ENCODE measurements around the gene NR2F2.
"Not testable (repeated sequence)": the region's sequence is repeated elsewhere in the genome, so short reads cannot be mapped to it uniquely, and the experiment has no call there.

The NR2F2 gene

DNA sequence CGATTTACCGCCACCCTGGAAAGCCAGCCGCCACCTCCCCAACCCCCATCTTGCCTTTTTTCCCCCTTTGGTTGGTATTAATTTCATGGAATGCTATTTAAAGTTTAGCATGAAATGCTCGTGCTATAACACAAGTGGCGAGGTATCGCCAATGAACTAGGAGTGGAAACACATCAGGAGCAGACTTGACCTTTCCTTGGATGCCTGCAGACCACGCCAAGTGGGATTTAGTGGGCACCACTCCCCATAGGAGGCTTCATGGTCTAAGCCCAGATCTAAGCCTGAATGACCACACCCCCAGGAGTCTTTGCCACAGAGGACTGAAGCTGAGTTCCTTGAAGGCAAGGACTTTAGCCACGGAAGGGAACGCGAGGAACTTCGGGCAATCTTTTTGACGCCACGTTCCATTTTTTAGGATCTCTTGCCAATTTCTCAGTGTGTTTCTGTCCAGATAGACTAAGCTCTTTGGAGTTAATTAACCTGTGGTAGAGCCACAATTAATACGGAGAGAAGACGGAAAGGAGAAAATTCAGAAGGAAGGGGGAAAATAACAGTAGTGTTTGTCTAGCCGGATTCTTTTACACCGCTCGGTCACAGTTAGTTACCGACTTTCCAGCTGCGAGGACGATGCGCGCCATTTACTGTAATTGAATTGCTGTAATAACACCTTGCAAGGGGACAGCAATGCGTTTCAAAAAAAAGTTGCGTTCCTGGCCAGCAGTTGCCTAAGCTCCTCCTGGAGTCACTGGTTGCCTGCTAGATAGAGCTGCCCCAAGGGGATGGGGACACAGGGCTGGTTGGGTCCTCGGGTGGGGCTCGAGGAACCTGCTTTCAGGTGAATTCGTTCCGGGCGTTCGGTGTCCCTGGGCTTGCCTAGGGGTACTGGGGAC lies 37.1 kb downstream of the NR2F2 start:
- H3K9me3 ChIP-seq (ENCODE audit: control insufficient read depth, low read length) = no peaks in the 10 kb centered on the region
- no peak overlapping the region for H3K27ac ChIP-seq (ENCODE audit: low read depth, low read length, severe bottlenecking)
- WGBS, 2 experiments (ENCODE audit: insufficient coverage in 2 of 2) = 3 to 5% methylated on average over 26 to 28 of the region's 31 CpGs
- H3K36me3 ChIP-seq (ENCODE audit: control insufficient read depth, insufficient read depth, low read length) = no peaks in the 10 kb centered on the region
- no peak overlapping the region for H3K4me3 ChIP-seq (ENCODE audit: extremely low read depth, insufficient read depth, low read length, poor library complexity, severe bottlenecking)
- H3K4me1 ChIP-seq (ENCODE audit: control insufficient read depth, insufficient read depth, low read length, poor library complexity, severe bottlenecking) = peaks cover 6% of the 10 kb centered on the region

DNA sequence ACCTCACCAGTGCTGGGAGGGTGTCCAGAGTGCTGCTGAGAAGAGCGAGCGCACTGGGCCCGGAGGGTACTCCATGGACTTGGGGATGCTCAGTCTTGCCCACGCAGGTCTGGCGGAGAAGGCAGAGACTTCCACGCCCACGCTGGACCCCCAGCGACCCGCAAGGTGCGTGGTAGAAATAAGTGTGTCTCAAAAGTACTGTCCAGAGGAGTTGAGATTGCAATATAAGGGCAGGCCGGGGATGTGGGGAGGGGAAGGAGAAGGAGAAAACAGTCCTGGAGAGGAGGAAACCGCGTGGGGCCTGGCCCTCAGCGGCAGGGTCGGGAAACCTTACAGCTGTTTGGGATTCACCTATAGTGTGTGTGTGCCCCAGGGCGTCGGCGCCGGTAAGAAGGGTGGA lies 38.9 kb downstream of the NR2F2 start:
- Histone ChIP-seq H3K36me3 (ENCODE audit: control insufficient read depth, insufficient read depth, low read length) (no peaks in the 10 kb centered on the region), H3K9me3 (ENCODE audit: control insufficient read depth, low read length) (no peaks in the 10 kb centered on the region), H3K4me1 (ENCODE audit: control insufficient read depth, insufficient read depth, low read length, poor library complexity, severe bottlenecking) (no peaks in the 10 kb centered on the region), H3K27ac (ENCODE audit: low read depth, low read length, severe bottlenecking) (no peak overlapping the region), H3K4me3 (ENCODE audit: extremely low read depth, insufficient read depth, low read length, poor library complexity, severe bottlenecking) (no peak overlapping the region)
- 28 to 49% methylated on average over 12 to 14 of the region's 19 CpGs for WGBS, 2 experiments (ENCODE audit: insufficient coverage in 2 of 2)

DNA sequence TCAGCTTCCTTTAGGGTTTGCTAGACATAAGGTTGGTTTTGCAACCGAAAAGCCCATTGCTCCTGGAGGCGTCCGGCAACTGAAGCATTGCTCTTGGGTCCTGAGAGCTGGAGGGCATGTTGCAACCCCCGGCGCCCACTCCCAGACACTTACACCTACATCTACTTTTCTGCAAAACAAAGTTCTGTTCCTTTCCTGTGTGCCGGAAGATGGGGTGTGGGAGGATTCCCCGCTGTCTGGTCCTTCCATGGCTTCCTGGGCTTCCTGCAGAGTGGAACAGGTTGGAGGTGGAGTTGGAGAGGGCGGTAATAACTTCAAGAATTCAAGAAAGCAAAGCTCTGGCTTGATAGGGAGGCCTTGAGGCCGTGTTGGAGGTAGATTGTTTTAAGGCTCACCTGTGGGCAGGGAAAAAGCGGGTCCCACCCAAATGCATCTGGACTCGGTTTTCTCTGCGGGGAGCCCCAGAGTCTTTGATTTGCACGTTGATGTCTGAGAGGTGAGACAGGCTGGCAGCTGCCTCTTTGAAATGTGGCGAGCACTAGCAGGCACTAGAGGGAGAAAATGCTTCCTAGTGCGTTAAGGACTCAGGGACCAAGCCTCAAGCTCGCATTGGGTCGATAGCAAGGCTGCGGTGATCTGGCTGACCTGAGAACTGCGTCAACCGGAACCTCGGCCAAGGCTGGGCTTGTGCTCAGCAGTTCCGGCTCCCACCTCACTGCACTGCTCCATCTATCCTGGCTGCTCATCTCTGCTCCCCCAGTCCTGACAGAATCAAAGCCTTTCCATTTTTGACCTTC lies 39.5 kb downstream of the NR2F2 start:
- no peaks in the 10 kb centered on the region for H3K36me3 ChIP-seq (ENCODE audit: control insufficient read depth, insufficient read depth, low read length)
- H3K27ac ChIP-seq (ENCODE audit: low read depth, low read length, severe bottlenecking) = no peak overlapping the region
- H3K4me1 ChIP-seq (ENCODE audit: control insufficient read depth, insufficient read depth, low read length, poor library complexity, severe bottlenecking) = no peaks in the 10 kb centered on the region
- WGBS, 2 experiments (ENCODE audit: insufficient coverage in 2 of 2) = 13% methylated on average over 18 to 19 of the region's 22 CpGs
- H3K4me3 ChIP-seq (ENCODE audit: extremely low read depth, insufficient read depth, low read length, poor library complexity, severe bottlenecking) = no peak overlapping the region
- no peaks in the 10 kb centered on the region for H3K9me3 ChIP-seq (ENCODE audit: control insufficient read depth, low read length)

DNA sequence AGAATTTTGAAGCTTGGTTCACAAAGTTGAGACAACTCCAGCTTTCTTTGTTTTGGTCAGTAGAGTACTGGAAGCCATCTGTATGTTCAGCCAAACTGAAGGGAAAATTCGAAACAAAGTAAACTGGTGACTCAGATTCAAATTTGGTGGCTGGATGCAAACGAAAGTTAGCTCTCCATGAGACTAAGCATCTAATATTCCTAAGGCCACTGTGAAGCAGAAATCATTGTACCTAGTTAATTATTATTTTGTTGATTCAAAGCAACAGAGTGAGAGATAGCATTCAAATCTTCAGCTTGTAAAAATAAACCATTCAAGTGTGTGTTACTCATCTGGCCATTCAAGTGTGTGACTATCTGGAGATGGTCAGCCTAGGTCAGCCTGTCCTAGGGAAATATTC lies 42.1 kb downstream of the NR2F2 start:
- Histone ChIP-seq H3K4me3 (ENCODE audit: extremely low read depth, insufficient read depth, low read length, poor library complexity, severe bottlenecking) (no peak overlapping the region), H3K36me3 (ENCODE audit: control insufficient read depth, insufficient read depth, low read length) (no peaks in the 10 kb centered on the region), H3K27ac (ENCODE audit: low read depth, low read length, severe bottlenecking) (no peak overlapping the region), H3K9me3 (ENCODE audit: control insufficient read depth, low read length) (no peaks in the 10 kb centered on the region), H3K4me1 (ENCODE audit: control insufficient read depth, insufficient read depth, low read length, poor library complexity, severe bottlenecking) (no peaks in the 10 kb centered on the region)
- 89 to 90% methylated on average over 1 to 2 of the region's 2 CpGs for WGBS, 2 experiments (ENCODE audit: insufficient coverage in 2 of 2)

DNA sequence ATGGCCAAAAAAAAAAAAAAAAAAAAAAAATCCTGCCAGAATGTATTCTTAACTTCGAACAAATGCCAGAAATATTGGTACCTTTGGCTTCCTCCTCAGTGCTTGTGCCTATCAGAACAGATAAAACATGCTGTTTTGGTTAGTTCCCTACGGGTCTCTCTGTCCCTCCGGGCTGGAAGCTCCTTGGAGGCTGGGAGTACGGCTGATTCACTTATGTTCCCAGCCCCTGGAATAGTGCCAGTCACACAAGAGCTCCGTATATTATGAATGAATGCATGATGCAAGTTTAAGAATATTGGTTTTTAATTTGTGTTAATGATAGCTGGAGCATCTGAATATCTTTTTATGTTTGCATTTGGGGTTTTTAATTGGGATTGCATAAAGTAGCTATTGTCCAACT lies 44.0 kb downstream of the NR2F2 start:
- H3K4me3 ChIP-seq (ENCODE audit: extremely low read depth, insufficient read depth, low read length, poor library complexity, severe bottlenecking) = no peak overlapping the region
- no peaks in the 10 kb centered on the region for H3K4me1 ChIP-seq (ENCODE audit: control insufficient read depth, insufficient read depth, low read length, poor library complexity, severe bottlenecking)
- no peaks in the 10 kb centered on the region for H3K36me3 ChIP-seq (ENCODE audit: control insufficient read depth, insufficient read depth, low read length)
- no peaks in the 10 kb centered on the region for H3K9me3 ChIP-seq (ENCODE audit: control insufficient read depth, low read length)
- no peak overlapping the region for H3K27ac ChIP-seq (ENCODE audit: low read depth, low read length, severe bottlenecking)
- 82 to 98% methylated on average over 5 of the region's 5 CpGs for WGBS, 2 experiments (ENCODE audit: insufficient coverage in 2 of 2)

DNA sequence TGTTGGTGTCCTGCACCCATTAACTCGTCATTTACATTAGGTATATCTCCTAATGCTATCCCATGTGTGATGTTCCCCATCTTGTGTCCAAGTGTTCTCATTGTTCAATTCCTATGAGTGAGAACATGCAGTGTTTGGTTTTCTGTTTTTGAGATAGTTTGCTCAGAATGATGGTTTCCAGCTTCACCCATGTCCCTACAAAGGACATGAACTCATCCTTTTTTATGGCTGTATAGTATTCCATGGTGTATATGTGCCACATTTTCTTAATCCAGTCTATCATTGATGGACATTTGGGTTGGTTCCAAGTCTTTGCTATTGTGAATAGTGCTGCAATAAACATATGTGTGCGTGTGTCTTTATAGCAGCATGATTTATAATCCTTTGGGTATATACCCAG lies 49.1 kb downstream of the NR2F2 start:
- not testable (repeated sequence) for H3K9me3 ChIP-seq (ENCODE audit: control insufficient read depth, low read length); H3K4me3 ChIP-seq (ENCODE audit: extremely low read depth, insufficient read depth, low read length, poor library complexity, severe bottlenecking); H3K4me1 ChIP-seq (ENCODE audit: control insufficient read depth, insufficient read depth, low read length, poor library complexity, severe bottlenecking); H3K27ac ChIP-seq (ENCODE audit: low read depth, low read length, severe bottlenecking); H3K36me3 ChIP-seq (ENCODE audit: control insufficient read depth, insufficient read depth, low read length)
- WGBS, 2 experiments (ENCODE audit: insufficient coverage in 2 of 2) = no CpG with 5 or more reads among the region's 2 CpGs

DNA sequence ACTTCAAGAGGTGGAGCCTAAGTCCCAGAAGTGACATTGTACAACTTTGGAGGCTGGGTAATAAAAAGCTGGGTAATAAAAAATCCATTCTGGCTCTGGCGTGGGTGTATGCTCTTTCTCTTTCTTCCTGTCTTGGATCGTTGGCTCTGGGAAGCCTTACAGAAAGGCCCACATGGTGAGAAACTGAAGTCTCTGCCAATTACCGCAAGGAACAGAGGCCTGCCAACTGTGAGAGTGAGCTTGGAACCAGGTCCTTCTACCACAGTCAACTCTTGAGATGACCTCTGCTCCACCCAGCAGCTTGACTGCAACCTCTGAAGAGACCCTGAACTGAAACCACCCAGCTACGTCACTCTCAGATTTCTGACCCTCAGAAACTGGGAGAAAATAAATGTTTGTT lies 51.0 kb downstream of the NR2F2 start:
- Histone ChIP-seq H3K27ac (ENCODE audit: low read depth, low read length, severe bottlenecking) (no peak overlapping the region), H3K4me3 (ENCODE audit: extremely low read depth, insufficient read depth, low read length, poor library complexity, severe bottlenecking) (no peak overlapping the region)
- WGBS, 2 experiments (ENCODE audit: insufficient coverage in 2 of 2) = 86 to 93% methylated on average over 2 of the region's 4 CpGs

DNA sequence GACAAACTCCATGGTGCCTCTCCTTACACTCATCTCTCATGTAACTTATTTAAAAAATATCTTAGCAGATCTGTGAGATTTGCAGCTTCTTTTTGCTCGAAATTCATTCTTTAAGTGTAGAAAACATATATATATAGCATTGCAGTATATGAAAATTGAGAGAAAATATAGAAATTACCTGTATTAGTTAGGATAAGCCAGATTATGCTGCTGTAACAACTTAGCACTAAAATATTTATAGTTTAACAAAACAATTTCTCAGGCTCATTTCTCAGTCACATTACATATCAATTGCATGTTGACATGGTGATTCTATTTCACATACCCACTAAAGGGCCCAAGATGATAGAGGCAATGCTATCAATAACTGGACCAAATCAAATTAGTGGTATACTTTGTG lies 54.7 kb downstream of the NR2F2 start:
- H3K27ac ChIP-seq (ENCODE audit: low read depth, low read length, severe bottlenecking) = no peak overlapping the region
- H3K4me3 ChIP-seq (ENCODE audit: extremely low read depth, insufficient read depth, low read length, poor library complexity, severe bottlenecking) = no peak overlapping the region
- H3K36me3 ChIP-seq (ENCODE audit: control insufficient read depth, insufficient read depth, low read length) = no peaks in the 10 kb centered on the region
- H3K9me3 ChIP-seq (ENCODE audit: control insufficient read depth, low read length) = peaks cover 4% of the 10 kb centered on the region
- H3K4me1 ChIP-seq (ENCODE audit: control insufficient read depth, insufficient read depth, low read length, poor library complexity, severe bottlenecking) = no peaks in the 10 kb centered on the region
- no CpG with 5 or more reads among the region's 1 CpG for WGBS, 2 experiments (ENCODE audit: insufficient coverage in 2 of 2)

More for the DNA sequence above, 51.0 kb downstream of the NR2F2 start:
- H3K4me1 ChIP-seq (ENCODE audit: control insufficient read depth, insufficient read depth, low read length, poor library complexity, severe bottlenecking) = no peaks in the 10 kb centered on the region
- no peaks in the 10 kb centered on the region for H3K36me3 ChIP-seq (ENCODE audit: control insufficient read depth, insufficient read depth, low read length)
- peaks cover 4% of the 10 kb centered on the region for H3K9me3 ChIP-seq (ENCODE audit: control insufficient read depth, low read length)

DNA sequence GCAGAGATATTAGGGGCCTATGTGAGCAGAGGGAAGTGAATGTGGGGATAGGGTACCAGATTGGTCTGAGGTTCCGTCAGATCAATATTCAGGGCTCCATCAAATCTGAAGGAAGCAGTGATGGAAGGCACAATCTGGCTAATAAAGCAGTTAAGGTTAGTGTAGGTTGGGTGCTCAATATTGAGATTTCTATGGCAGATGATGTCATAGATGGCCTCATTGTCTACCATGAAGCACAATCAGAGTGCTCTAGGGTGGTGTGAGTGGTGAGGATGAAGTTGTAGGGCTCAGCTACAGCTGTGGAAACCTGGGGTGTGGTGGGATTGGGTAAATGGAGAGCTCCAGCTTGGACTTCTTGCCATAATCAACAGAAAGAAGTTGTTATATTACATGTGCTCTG lies 58.2 kb downstream of the NR2F2 start:
- Histone ChIP-seq H3K4me3 (ENCODE audit: extremely low read depth, insufficient read depth, low read length, poor library complexity, severe bottlenecking) (no peak overlapping the region), H3K9me3 (ENCODE audit: control insufficient read depth, low read length) (peaks cover 4% of the 10 kb centered on the region), H3K36me3 (ENCODE audit: control insufficient read depth, insufficient read depth, low read length) (no peaks in the 10 kb centered on the region), H3K4me1 (ENCODE audit: control insufficient read depth, insufficient read depth, low read length, poor library complexity, severe bottlenecking) (no peaks in the 10 kb centered on the region), H3K27ac (ENCODE audit: low read depth, low read length, severe bottlenecking) (no peak overlapping the region)
- 75 to 86% methylated on average over 1 of the region's 1 CpG for WGBS, 2 experiments (ENCODE audit: insufficient coverage in 2 of 2)

All from mesodermal cell (in vitro differentiated cells).